Liver (tissue), 3 donors: ENCODE measurements around the gene CSH2.
"Not testable (repeated sequence)": the region's sequence is repeated elsewhere in the genome, so short reads cannot be mapped to it uniquely, and the experiment has no call there.

Experiments used
- EGR1 ChIP-seq, 2 donors: IDR thresholded peaks; 2 replicates each; pipeline ENCODE4 v1.6.1; 2016 to 2018; ENCODE audit warnings: antibody characterized with exemption in 2 of 2, low read depth in 2 of 2
- GABPA ChIP-seq, 2 donors: IDR thresholded peaks in 1 of 2; conservative IDR thresholded peaks in 1 of 2; 2 replicates each; pipeline ENCODE4 v1.6.1; 2016; ENCODE audit warnings: antibody characterized with exemption in 2 of 2, mild to moderate bottlenecking in 1 of 2, moderate library complexity in 1 of 2
- TAF1 ChIP-seq: conservative IDR thresholded peaks from 2 replicates; pipeline ENCODE4 v1.6.1; 2016; ENCODE audit warnings: antibody characterized with exemption, mild to moderate bottlenecking
- TF ChIP-seq, protein P1 (sequence below): fragments of 150-350 bp; IDR thresholded peaks from 2 replicates; pipeline ENCODE4 v1.5.1; 2017; ENCODE audit warnings: improper control_type of control experiment, low read depth, low read length; ENCODE audit not compliant: missing input control
- TF ChIP-seq, protein P2 (sequence below): IDR thresholded peaks from 2 replicates; pipeline ENCODE4 v1.6.1; 2016; ENCODE audit warnings: antibody characterized with exemption
- donor health status: healthy.
- donor health status: healthy.

DNA sequence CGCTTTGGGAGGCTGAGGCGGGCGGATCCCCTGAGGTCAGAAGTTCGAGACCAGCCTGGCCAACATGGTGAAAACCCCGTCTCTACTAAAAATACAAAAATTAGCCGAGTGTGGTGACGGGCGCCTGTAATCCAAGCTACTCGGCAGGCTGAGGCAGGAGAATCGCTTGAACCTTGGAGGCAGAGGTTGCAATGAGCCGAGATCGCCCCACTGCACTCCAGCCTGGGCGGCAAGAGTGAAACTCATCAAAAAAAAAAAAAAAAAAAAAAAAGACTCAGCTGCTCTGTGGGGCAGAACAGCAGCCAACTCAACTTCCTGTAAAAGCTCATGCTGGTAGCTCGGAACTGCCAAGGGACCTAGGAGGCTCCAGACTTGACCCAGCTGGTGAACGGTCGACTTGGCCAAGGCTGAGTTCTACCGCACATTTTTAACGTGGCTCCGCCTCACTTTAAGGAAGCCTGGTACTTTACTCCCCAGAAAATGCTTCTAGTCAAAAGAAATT, 30.0 kb downstream of the CSH2 start:
- TF ChIP-seq, protein P1, sequence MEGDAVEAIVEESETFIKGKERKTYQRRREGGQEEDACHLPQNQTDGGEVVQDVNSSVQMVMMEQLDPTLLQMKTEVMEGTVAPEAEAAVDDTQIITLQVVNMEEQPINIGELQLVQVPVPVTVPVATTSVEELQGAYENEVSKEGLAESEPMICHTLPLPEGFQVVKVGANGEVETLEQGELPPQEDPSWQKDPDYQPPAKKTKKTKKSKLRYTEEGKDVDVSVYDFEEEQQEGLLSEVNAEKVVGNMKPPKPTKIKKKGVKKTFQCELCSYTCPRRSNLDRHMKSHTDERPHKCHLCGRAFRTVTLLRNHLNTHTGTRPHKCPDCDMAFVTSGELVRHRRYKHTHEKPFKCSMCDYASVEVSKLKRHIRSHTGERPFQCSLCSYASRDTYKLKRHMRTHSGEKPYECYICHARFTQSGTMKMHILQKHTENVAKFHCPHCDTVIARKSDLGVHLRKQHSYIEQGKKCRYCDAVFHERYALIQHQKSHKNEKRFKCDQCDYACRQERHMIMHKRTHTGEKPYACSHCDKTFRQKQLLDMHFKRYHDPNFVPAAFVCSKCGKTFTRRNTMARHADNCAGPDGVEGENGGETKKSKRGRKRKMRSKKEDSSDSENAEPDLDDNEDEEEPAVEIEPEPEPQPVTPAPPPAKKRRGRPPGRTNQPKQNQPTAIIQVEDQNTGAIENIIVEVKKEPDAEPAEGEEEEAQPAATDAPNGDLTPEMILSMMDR = not testable (repeated sequence)
- not testable (repeated sequence) for TF ChIP-seq EGR1 (IDR thresholded peaks at IDR 0.05; ENCODE audit: low read depth in 2 of 2); TAF1; GABPA (IDR thresholded peaks at IDR 0.05 in 1 of 2, conservative IDR thresholded peaks at IDR 0.05 in 1 of 2)
- TF ChIP-seq, protein P2, sequence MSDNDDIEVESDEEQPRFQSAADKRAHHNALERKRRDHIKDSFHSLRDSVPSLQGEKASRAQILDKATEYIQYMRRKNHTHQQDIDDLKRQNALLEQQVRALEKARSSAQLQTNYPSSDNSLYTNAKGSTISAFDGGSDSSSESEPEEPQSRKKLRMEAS = not testable (repeated sequence)
